ENCODE data around the gene COX20. TPM values are rescaled to one million over a fixed set of nuclear protein-coding genes. Genes with fewer than 3 reads are reported as not detected.
"Not testable (repeated sequence)": the region's sequence is repeated elsewhere in the genome, so short reads cannot be mapped to it uniquely, and the experiment has no call there.

Gene COX20
- total RNA-seq, 2 donors from 2014 or later = 13.2 to 35.3 TPM

GRCh38 chr1:244830639-244831038, 4.8 kb upstream of the COX20 start:
- TF ChIP-seq POLR2A (IDR thresholded peaks at IDR 0.05) (no peak), CTCF (IDR thresholded peaks at IDR 0.05) (no peak)
- H3K27ac ChIP-seq = no peak overlapping the region
- intact Hi-C loops (cut with DNase I) = no loop called here
- DNase-seq (no peak), ATAC-seq (no peak)
- H3K4me3 ChIP-seq = no peak overlapping the region
- H3K27me3 ChIP-seq = no peaks in the 10 kb centered on the region
- WGBS, 2 donors = 64 to 66% methylated on average over 3 of the region's 3 CpGs
- no peaks in the 10 kb centered on the region for H3K9me3 ChIP-seq
- peaks cover 4% of the 10 kb centered on the region for H3K4me1 ChIP-seq
- no peaks in the 10 kb centered on the region for H3K36me3 ChIP-seq (replicated peaks in 1 of 2; ENCODE audit: insufficient read depth in 1 of 2, low read depth in 2 of 2)

GRCh38 chr1:244833260-244833659, 2.2 kb upstream of the COX20 start:
- peaks cover 24% of the 10 kb centered on the region for H3K4me1 ChIP-seq
- 47 to 51% methylated on average over 8 of the region's 8 CpGs for WGBS, 2 donors
- H3K9me3 ChIP-seq; H3K27me3 ChIP-seq; ATAC-seq; DNase-seq; H3K36me3 ChIP-seq (replicated peaks in 1 of 2; ENCODE audit: insufficient read depth in 1 of 2, low read depth in 2 of 2); intact Hi-C loops (cut with DNase I): not testable (repeated sequence)
- peak overlapping the region; percentile 97 to 100 (median 98) for H3K27ac ChIP-seq
- peak overlapping the region in 1 of 2 donors; percentile 41 for H3K4me3 ChIP-seq

- TF ChIP-seq POLR2A (IDR thresholded peaks at IDR 0.05) (peak; percentile 23 to 85 (median 81)), CTCF (IDR thresholded peaks at IDR 0.05) (peak in 4 of 7 experiments; percentile 48 to 61 (median 58))
- 0 to 1% methylated on average over 32 of the region's 32 CpGs for WGBS, 2 donors
- Histone ChIP-seq H3K4me3 (peak overlapping the region; percentile 5 to 41), H3K36me3 (replicated peaks in 1 of 2; ENCODE audit: insufficient read depth in 1 of 2, low read depth in 2 of 2) (no peaks in the 10 kb centered on the region), H3K4me1 (peaks cover 29% of the 10 kb centered on the region), H3K27ac (peak overlapping the region; percentile 97 to 100 (median 98)), H3K9me3 (no peaks in the 10 kb centered on the region), H3K27me3 (no peaks in the 10 kb centered on the region)
- intact Hi-C loops (cut with DNase I) = no loop called here
- ATAC-seq (peak; percentile 55), DNase-seq (peak; percentile 65 to 75 (median 71))
Observed at GRCh38 chr1:244833734-244834542, 1.5 kb upstream of the COX20 start.

- intact Hi-C loops (cut with DNase I) = no loop called here
- DNase-seq = peak; percentile 79 to 90 (median 80)
Observed at GRCh38 chr1:244834543-244835275, 749 bp upstream of the COX20 start.

More at GRCh38 chr1:244834543-244835275, 749 bp upstream of the COX20 start:
- Histone ChIP-seq H3K36me3 (replicated peaks in 1 of 2; ENCODE audit: insufficient read depth in 1 of 2, low read depth in 2 of 2) (no peaks in the 10 kb centered on the region), H3K27me3 (no peaks in the 10 kb centered on the region), H3K4me3 (peak overlapping the region; percentile 34 to 41), H3K9me3 (no peaks in the 10 kb centered on the region), H3K27ac (peak overlapping the region; percentile 97 to 100 (median 98)), H3K4me1 (peaks cover 36% of the 10 kb centered on the region)
- TF ChIP-seq POLR2A (IDR thresholded peaks at IDR 0.05) (peak in 2 of 3 donors; percentile 84 to 90), CTCF (IDR thresholded peaks at IDR 0.05) (no peak)
- 0% methylated on average over 33 to 49 of the region's 49 CpGs for WGBS, 2 donors
- peak; percentile 64 for ATAC-seq
